Neural cell (in vitro differentiated cells): ENCODE data around the gene MACO1. TPM values are rescaled to one million over a fixed set of nuclear protein-coding genes. Genes with fewer than 3 reads are reported as not detected.

Experiments used
- H2AFZ ChIP-seq: fragments of 200-600, 300-800 bp; sonication (generic), shearing (Covaris generic); 2 replicates; pipeline ENCODE4 v1.6.0; 2014; ENCODE audit warnings: low read depth, mild to moderate bottlenecking, antibody characterized with exemption, low read length, moderate library complexity
- H3F3A ChIP-seq: fragments of 200-600 bp; shearing (Covaris generic); 2 replicates; pipeline ENCODE4 v1.6.1; 2016; ENCODE audit warnings: mild to moderate bottlenecking, moderate library complexity, mixed read lengths, antibody characterized with exemption, low read length; ENCODE audit not compliant: insufficient read depth, poor library complexity, severe bottlenecking
- H3K27ac ChIP-seq: fragments of 200-600, 300-800 bp; sonication (generic), shearing (Covaris generic); 2 replicates; pipeline ENCODE4 v1.5.1; 2014; ENCODE audit warnings: mild to moderate bottlenecking, low read length, moderate library complexity
- H3K27me3 ChIP-seq: fragments of 300-800, 200-600 bp; sonication (generic), shearing (Covaris generic); 2 replicates; pipeline ENCODE4 v1.6.0; 2014; ENCODE audit warnings: mild to moderate bottlenecking, low read depth, low read length, moderate library complexity; ENCODE audit not compliant: insufficient read depth
- H3K36me3 ChIP-seq: fragments of 300-800, 200-600 bp; sonication (generic), shearing (Covaris generic); 2 replicates; pipeline ENCODE4 v1.5.1; 2014; ENCODE audit warnings: mild to moderate bottlenecking, antibody characterized with exemption, low read length, moderate library complexity; ENCODE audit not compliant: insufficient read depth
- H3K4me2 ChIP-seq: fragments of 300-800, 200-600 bp; sonication (generic), shearing (Covaris generic); 2 replicates; pipeline ENCODE4 v1.6.0; 2014; ENCODE audit warnings: mild to moderate bottlenecking, low read length
- H3K4me3 ChIP-seq: fragments of 300-800, 200-600 bp; sonication (generic), shearing (Covaris generic); 2 replicates; pipeline ENCODE4 v1.5.1; 2014; ENCODE audit warnings: mild to moderate bottlenecking, low read length, moderate library complexity
- H3K79me2 ChIP-seq: fragments of 200-600 bp; shearing (Covaris generic); replicated peaks from 2 replicates; pipeline ENCODE4 v1.6.0; 2014; ENCODE audit warnings: mild to moderate bottlenecking, low read length, moderate library complexity; ENCODE audit not compliant: insufficient read depth
- H3K9ac ChIP-seq: fragments of 300-800, 200-600 bp; sonication (generic), shearing (Covaris generic); 2 replicates; pipeline ENCODE4 v1.6.1; 2016; ENCODE audit warnings: mild to moderate bottlenecking, low read length, mixed read lengths
- H3K9me2 ChIP-seq: fragments of 200-600 bp; shearing (Covaris generic); 2 replicates; pipeline ENCODE4 v1.6.1; 2016; ENCODE audit warnings: mild to moderate bottlenecking, low read length, mixed read lengths; ENCODE audit not compliant: insufficient read depth
- H3K9me3 ChIP-seq: fragments of 200-600, 300-800 bp; sonication (generic), shearing (Covaris generic); 2 replicates; pipeline ENCODE4 v1.6.1; 2016; ENCODE audit warnings: mild to moderate bottlenecking, mixed run types, low read length, moderate library complexity, mixed read lengths
- H4K20me1 ChIP-seq: fragments of 200-600 bp; shearing (Covaris generic); 2 replicates; pipeline ENCODE4 v1.6.1; 2016; ENCODE audit warnings: mild to moderate bottlenecking, mixed run types; ENCODE audit not compliant: insufficient read depth
- CTCF ChIP-seq: fragments of 450-650 bp; IDR thresholded peaks from 2 replicates; pipeline ENCODE4 v1.5.1; 2014; ENCODE audit warnings: antibody characterized with exemption, mild to moderate bottlenecking, moderate library complexity; ENCODE audit not compliant: poor library complexity, severe bottlenecking
- EP300 ChIP-seq: fragments of 450-650 bp; conservative IDR thresholded peaks from 2 replicates; pipeline ENCODE4 v1.6.1; 2014; ENCODE audit warnings: antibody characterized with exemption, mild to moderate bottlenecking, moderate library complexity; ENCODE audit not compliant: poor library complexity, severe bottlenecking
- EZH2 ChIP-seq: fragments of 200-600, 300-800 bp; shearing (Covaris generic), sonication (generic); IDR thresholded peaks from 2 replicates; pipeline ENCODE4 v1.6.1; 2014; ENCODE audit warnings: antibody characterized with exemption, low read length, borderline replicate concordance, mild to moderate bottlenecking; ENCODE audit not compliant: insufficient read depth, poor library complexity, severe bottlenecking
- MXI1 ChIP-seq: fragments of 450-650 bp; conservative IDR thresholded peaks from 2 replicates; pipeline ENCODE4 v1.6.1; 2014; ENCODE audit warnings: antibody characterized with exemption, mild to moderate bottlenecking; ENCODE audit not compliant: poor library complexity, severe bottlenecking
- POLR2AphosphoS5 ChIP-seq: IDR thresholded peaks from 2 replicates; pipeline ENCODE4 v1.6.1; 2012
- RAD21 ChIP-seq: fragments of 450-650 bp; conservative IDR thresholded peaks from 2 replicates; pipeline ENCODE4 v1.6.1; 2014; ENCODE audit warnings: antibody characterized with exemption, mild to moderate bottlenecking, moderate library complexity
- REST ChIP-seq: IDR thresholded peaks from 2 replicates; pipeline ENCODE4 v1.6.1; 2012; ENCODE audit warnings: borderline replicate concordance
- SMC3 ChIP-seq: fragments of 450-650 bp; conservative IDR thresholded peaks from 2 replicates; pipeline ENCODE4 v1.6.1; 2014; ENCODE audit warnings: antibody characterized with exemption, mild to moderate bottlenecking, moderate library complexity; ENCODE audit not compliant: poor library complexity
- TAF1 ChIP-seq: IDR thresholded peaks from 2 replicates; pipeline ENCODE4 v1.6.1; 2012; ENCODE audit warnings: low read depth
- polyA plus RNA-seq: library from polyadenylated mRNA; depleted of rRNA; stranded (reverse); fragments of >200 nt; gene quantifications from 2 replicates; pipeline ENCODE4 v1.2.3, GENCODE V29; 2014

MACO1 gene
- polyA plus RNA-seq, 1 donor from 2014 or later: 56.6 TPM

- no peak overlapping the region for H3K4me3 ChIP-seq
- H4K20me1 ChIP-seq: no peaks in the 10 kb centered on the region
- no peaks in the 10 kb centered on the region for H3K9me2 ChIP-seq
- H3K27me3 ChIP-seq: no peaks in the 10 kb centered on the region
- no peaks in the 10 kb centered on the region for H3K9me3 ChIP-seq
- H3K27ac ChIP-seq: no peak overlapping the region
- H2AFZ ChIP-seq: no peak overlapping the region
- H3F3A ChIP-seq: no peaks in the 10 kb centered on the region
- H3K9ac ChIP-seq: no peak overlapping the region
- no peaks in the 10 kb centered on the region for H3K36me3 ChIP-seq
- no peak overlapping the region for H3K4me2 ChIP-seq
- H3K79me2 ChIP-seq: no peaks in the 10 kb centered on the region
- TF ChIP-seq EP300 (no peak), MXI1 (no peak), POLR2AphosphoS5 (no peak), REST (no peak), RAD21 (no peak), CTCF (no peak), SMC3 (no peak), EZH2 (no peak), TAF1 (no peak)
Measured at GRCh38 chr1:25516686-25517085, 86.0 kb downstream of the MACO1 start.

GRCh38 chr1:25517476-25518394 is 87.0 kb downstream of the MACO1 start:
- Histone ChIP-seq H3K27me3 (no peaks in the 10 kb centered on the region), H3K4me3 (no peak overlapping the region), H3K4me2 (no peak overlapping the region), H3F3A (no peaks in the 10 kb centered on the region), H3K36me3 (no peaks in the 10 kb centered on the region), H3K9me2 (no peaks in the 10 kb centered on the region), H4K20me1 (no peaks in the 10 kb centered on the region), H2AFZ (no peak overlapping the region), H3K9ac (no peak overlapping the region), H3K79me2 (no peaks in the 10 kb centered on the region), H3K9me3 (no peaks in the 10 kb centered on the region), H3K27ac (no peak overlapping the region)
- TF ChIP-seq POLR2AphosphoS5 (no peak), EZH2 (no peak), EP300 (no peak), MXI1 (no peak), CTCF (no peak), TAF1 (no peak), RAD21 (no peak), SMC3 (no peak), REST (no peak)
